ENCODE data around the gene AGK.
A peak's percentile ranks its signal among the peaks of the same experiment; 100 is the strongest.
"Not testable (repeated sequence)": the region's sequence is repeated elsewhere in the genome, so short reads cannot be mapped to it uniquely, and the experiment has no call there.

AGK gene

DNA sequence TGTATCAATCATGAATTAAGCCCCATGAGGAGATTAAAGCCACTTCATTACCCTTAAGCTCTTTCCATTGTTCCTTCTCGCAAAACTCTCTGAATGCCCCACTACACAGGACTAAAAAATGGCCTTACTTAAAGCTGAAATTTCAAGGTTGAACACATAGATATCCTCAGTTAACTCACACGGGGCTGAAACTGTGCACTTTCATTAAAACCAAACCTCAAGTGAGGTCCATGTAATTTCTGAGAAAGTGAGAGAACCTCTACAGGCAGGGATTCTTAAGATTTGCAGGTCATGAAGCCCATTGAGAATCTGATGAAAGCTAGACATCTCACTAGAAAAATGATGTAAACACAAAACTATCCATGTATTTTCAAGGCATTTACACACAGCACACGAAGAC is 134.9 kb downstream of the AGK start:
- DNase-seq = no peak

- no peak for DNase-seq
These were observed 135.5 kb downstream of the AGK start for GRCh38 chr7:141686670-141687069.

- no peak for DNase-seq
These were observed 136.8 kb downstream of the AGK start for GRCh38 chr7:141688043-141688442.

DNA sequence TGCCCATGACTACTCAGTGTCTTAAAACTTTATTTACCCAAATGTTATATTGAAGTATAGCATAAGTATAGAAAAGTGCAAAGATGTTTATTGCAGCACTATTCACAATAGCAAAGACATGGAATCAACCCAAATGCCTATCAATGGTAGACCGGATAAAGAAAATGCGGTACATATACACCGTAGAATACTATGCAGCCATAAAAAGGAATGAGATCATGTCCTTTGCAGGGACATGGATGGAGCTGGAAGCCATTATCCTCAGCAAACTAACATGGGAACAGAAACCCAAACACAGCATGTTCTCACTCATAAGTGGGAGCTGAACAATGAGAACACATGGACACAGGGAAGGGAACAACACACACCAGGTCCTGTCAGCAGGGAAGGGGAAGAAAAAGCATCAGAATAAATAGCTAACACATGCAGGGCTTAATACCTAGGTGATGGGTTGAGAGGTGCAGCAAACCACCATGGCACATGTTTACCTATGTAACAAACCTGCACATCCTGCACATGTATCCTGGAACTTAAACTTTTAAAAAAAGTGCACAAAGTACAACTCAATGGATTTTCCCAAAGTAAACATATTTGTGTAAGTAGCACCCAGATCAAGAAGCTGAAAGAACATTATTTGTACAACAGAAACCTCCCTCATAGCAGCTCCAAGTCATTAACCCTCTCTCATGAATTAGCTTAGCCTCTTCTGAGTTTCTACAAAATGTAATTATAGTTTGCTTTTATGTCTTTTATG is 138.0 kb downstream of the AGK start:
- DNase-seq = not testable (repeated sequence)

- DNase-seq = no peak
These were observed 140.3 kb downstream of the AGK start for GRCh38 chr7:141691540-141691939.

DNA sequence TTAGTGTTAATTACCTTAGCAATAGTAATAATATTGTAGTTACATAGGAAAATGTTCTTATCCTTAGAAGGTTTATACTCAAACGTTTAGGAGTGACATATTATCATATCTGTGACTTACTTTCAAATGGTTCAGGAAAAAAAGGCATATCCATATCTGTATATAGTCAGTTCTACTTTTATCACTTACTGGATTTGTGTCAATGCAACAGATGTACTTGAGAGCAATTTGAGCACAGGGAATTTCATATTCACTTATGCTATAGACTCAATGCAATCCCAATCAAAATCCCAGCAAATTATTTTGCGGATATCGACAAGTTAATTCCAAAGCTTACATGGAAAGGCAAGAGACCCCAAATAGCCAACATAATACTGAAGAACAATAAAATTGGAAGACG is 140.8 kb downstream of the AGK start:
- DNase-seq = no peak

GRCh38 chr7:141693082-141693481 is 141.9 kb downstream of the AGK start:
- DNase-seq = no peak

DNA sequence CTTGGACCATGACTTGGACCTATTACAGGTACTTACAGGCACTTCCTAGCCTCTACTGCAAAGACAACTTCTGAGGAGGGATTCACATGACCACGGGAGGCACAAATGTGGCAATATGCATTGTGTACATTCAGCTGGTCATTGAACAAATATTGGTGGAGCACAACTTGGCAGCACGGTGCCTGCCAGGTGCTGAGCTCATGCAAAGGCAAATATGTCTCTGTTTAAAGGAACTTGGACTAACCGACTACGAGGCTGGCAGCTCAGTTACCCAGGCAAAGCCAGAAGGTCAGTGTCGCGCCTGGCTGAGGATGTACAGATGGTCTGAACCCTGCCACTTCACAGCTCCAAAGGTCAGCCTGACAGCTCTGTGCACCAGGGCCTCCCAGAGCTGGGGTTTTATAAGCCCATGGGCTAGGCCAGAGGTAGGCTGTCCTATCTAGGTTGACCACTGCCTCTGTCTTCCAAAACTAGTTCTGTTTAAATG is 144.6 kb downstream of the AGK start:
- no peak for DNase-seq

DNA sequence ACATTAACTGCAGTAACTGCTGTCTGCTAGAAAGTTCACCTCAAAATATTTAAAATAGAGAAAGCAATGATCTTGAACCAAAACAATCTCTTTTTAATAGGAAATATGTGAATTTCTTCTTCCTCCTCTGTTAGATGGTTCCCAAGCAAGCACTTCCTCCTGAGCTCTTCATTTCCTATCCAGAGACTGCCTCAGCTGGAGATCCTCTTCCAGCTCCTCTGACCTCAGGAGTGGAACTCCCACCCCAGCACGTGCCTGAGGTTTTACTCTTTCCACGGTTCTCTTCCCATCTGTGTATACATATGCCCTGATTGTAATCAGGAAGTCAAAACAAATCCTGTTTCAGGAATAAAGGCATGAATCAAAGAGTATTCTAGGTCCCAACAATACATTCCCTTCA is 145.1 kb downstream of the AGK start:
- no peak for DNase-seq

- no peak for DNase-seq
These were observed 146.1 kb downstream of the AGK start for GRCh38 chr7:141697211-141697871.

DNA sequence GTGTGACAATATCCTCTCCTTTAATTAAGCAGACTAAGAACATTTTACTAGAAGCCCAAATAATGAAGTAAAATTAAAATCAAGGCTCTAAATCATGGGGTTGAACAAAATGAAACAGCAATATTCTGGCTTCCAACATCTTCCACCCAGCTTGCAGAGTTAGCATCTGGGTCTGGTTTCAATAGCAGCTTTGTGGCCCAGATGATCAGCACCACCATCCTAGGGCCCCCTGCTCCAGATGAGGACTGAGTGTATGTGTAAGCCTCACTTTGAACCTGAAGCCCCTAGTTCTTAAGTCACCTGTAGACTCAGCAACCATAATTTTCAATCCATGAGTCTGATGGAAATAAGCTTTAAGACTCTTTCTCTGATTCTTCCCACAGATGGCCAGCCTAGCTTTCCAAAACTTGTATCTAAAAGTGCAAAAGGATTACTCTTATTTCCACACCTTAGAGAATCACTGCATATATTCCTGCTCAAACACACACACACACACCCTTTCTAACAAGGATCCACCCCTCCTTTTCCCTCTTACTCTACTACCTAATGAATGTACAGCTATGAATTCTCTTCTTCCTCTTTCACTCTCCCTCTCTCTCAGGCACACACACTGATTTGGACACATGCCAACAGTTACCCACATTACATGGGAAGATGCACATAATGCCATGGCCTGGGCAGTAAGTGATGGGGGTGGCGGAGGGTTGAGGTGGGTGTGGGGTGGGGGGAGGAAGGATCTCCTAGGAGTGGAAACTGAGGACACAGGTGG is 147.2 kb downstream of the AGK start:
- peak; percentile 28 for DNase-seq

GRCh38 chr7:141699860-141700259 is 148.7 kb downstream of the AGK start:
- DNase-seq = no peak

DNA sequence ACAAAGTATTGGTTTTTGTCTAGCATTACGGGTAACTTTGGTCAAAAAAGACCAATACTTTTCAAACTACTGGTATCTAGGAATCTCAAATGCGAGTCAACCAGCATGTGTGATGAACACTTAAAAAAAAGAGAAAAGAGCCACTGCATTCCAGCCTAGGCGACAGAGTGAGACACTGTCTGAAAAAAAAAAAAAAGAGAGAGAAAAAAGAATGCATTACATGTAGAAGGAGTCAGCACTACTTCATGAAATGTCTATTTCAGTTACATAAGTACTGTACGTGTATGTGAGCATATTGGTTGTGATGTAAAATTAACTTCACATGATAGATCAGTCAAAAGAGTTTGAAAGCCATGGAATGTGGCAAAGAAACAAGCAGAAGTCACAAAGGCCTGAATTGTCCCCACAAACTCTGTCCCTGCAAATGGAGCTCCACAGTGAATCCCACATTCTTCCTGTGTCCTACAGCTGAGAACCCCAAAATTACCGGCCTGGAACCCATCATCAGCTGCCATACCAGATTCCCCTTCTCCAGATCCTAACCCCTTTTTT is 149.2 kb downstream of the AGK start:
- DNase-seq = no peak

DNA sequence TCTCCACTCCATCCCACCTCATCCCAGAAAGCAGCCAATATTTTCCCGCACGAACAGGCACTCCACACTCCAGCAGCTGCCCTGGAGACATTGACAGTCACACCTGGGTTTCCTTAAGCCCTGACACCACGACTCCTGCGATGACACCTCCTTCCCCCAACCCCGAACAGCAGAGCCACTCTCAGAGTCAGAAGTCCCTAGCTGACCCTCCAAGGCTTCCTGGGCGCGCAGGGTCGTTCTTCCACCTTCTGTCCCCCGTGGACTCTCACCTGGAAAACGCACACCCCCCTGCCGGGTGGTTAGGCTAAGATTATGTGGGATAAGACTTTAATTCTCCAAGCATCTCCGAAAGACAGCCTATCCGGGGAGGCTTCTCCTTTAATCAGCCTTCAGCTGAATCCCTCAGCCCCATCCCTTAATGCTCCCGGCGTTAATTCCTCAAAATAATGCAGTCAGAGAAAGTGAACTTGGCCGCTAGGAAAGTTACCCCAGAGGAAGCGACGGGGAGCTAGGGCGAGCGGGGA is 149.7 kb downstream of the AGK start:
- DNase-seq = no peak

DNA sequence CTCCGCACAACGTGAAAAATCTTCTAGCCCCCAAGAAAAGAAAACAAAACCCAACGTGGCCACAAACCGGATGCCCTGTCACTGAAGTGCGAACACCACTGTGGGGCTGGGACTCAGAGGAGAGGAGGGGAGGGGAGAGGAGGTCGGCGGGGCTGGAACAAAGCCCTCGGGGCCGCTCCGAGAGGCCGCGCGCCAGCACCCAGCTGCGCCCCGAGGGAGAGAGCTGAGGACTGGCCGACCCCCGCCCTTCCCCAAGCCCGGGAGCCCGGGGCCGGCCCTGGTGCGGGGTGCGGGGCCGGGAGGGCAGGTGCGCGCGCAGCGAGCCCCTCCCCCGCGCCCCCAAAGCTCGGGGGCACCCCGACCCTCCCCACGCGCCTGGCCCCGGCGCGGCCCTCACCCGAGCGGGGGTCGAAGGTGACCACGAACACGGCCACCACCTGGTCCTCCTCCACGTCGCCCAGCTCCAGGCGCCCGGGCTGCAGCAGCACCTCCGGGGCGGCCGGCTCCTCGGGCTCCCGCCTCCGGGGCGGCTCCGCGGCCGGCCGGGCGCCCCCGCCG is 150.4 kb downstream of the AGK start:
- DNase-seq = peak; percentile 19

DNA sequence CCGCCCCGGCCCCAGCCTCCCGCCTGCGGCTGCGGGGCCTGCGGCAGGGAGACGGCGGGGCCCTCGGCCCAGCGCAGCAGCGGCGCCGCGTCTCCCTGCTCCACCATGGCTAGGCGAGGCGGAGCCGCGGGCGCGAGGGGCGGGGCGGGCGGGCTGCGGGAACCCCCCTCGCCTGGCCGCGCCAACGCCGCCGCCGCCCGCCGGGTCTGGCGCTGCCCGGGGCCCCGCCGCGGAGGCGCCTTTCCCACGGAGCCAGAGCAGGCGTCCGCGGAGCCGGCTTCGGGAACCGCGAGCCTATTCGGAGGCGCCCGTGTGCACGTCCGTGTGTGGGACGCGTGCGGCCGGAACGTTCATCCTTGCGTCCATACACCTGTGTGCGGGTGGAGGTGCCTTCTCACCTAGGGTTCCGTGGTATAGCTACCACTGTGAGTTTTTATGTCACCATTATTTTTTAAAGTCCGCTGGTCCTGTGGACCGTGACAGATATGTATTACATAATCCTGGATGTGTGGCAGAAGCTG is 150.9 kb downstream of the AGK start, which contains the start of gene DENND11:
DENND11 (minus strand) TSS at position 120 of the 521 bp plus-strand sequence; CDS start at position 107, 13 bp downstream.
- DNase-seq = no peak

DNA sequence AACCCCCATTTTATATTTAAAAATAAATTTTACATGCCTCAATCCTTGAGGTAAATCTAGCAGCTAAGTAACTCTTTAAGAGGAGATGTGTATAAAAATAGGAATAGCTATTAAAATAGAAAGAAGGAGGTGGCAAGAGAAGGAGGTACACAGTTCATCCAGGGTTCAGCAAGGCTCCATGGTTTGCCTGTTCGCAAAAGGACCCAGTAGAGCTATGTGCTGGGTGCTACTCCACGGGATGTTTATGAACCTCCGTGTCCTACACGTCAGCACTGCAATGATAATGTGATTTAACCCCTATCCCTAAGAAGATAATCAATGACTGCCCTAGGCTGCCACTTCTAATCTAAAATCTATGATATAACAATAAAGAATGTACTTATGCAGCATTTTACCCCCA is 151.7 kb downstream of the AGK start:
- DNase-seq = no peak

DNA sequence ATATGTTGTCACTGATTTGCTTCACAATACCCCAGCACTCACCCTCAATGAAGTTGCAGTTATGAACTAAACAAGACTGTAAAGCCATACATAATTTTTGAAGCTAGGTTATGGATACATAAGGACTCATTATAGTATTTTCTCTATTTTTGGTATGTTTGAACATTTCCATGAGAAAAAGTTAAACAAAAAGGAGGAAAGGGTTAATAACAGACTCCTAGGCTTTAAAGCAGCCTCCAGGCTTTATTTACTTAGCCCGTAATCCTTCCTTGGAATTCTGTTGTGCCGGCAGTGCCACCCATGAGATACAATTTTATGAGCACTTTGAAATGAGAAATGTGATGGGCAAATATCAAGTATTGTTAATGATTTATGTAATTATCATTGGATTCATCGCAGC is 152.9 kb downstream of the AGK start:
- DNase-seq = no peak

GRCh38 chr7:141704741-141705140 is 153.5 kb downstream of the AGK start:
- DNase-seq = no peak
